Naive thymus-derived CD8-positive, alpha-beta T cell (primary cell): ENCODE results near the gene PTPN1. TPM values are rescaled to one million over a fixed set of nuclear protein-coding genes. Genes with fewer than 3 reads are reported as not detected.

ENCODE experiments used
- ATAC-seq, 2 donors: fragments of 150-1000 bp; cut with Tn5 transposase in 1 of 2; sonication (Bioruptor Pico), chemical (Tn5 transposase) in 1 of 2; 1 replicate in 1 of 2; 2 replicates in 1 of 2; pipeline ENCODE4 v1.10.0; 2021; ENCODE audit warnings: mild to moderate bottlenecking in 2 of 2, moderate library complexity in 2 of 2
- POLR2A ChIA-PET: fragments of 350-600 bp; sonication (Branson Sonifier 250); formaldehyde crosslinking; loops from one replicate; lab custom pipeline; 2021; ENCODE audit warnings: antibody characterized with exemption; lab: Charles Lee
- DNase-seq, 10 donors: peaks; one replicate each; pipeline versions ENCODE4 v3.0.0 to v3.0.0-alpha.2; 2020 to 2022
- H3K27ac Mint-ChIP-seq, 10 donors: one replicate each; pipeline ENCODE4 v1.8.0; 2020 to 2022; ENCODE audit warnings: mild to moderate bottlenecking in 10 of 10, mixed read lengths in 10 of 10, moderate library complexity in 4 of 10, inconsistent platforms in 1 of 10
- H3K27me3 Mint-ChIP-seq, 5 donors: one replicate each; pipeline ENCODE4 v1.8.0; 2021 to 2022; ENCODE audit warnings: mixed read lengths in 5 of 5
- H3K36me3 Mint-ChIP-seq, 3 donors: one replicate each; pipeline ENCODE4 v1.8.0; 2020 to 2022; ENCODE audit warnings: mixed read lengths in 3 of 3, mild to moderate bottlenecking in 2 of 3, inconsistent platforms in 1 of 3
- H3K4me1 Mint-ChIP-seq, 4 donors: one replicate each; pipeline ENCODE4 v1.8.0; 2021 to 2022; ENCODE audit warnings: mixed read lengths in 4 of 4
- H3K4me3 Mint-ChIP-seq, 10 donors: one replicate each; pipeline ENCODE4 v1.8.0; 2020 to 2022; ENCODE audit warnings: mild to moderate bottlenecking in 10 of 10, mixed read lengths in 10 of 10, moderate library complexity in 6 of 10, inconsistent platforms in 1 of 10
- H3K9me3 Mint-ChIP-seq, 9 donors: one replicate each; pipeline ENCODE4 v1.8.0; 2020 to 2022; ENCODE audit warnings: mixed read lengths in 9 of 9, mild to moderate bottlenecking in 3 of 9, inconsistent platforms in 1 of 9, moderate library complexity in 1 of 9
- polyA plus RNA-seq, 3 donors: library from polyadenylated mRNA; unstranded; fragments of 300-500 nt; fragmentation: Illumina TruSeq; gene quantifications; one replicate each; pipeline ENCODE4 v1.2.3, GENCODE V29; 2021
- total RNA-seq, 8 experiments: library from RNA in 2 of 8; stranded (reverse) in 2 of 8; gene quantifications; one replicate each; pipeline ENCODE4 v1.2.3 and lab custom pipeline; 2021 to 2026

Gene PTPN1
- 10 to 100 TPM; 53.8 to 56.7 TPM for total RNA-seq
- polyA plus RNA-seq = 10 to 100 TPM; 29.1 to 31.9 (median 29.4) TPM
- total RNA-seq (lab: John Stamatoyannopoulos, UW) = 95.0 to 166 (median 121) reads per million in 6 experiments

DNA sequence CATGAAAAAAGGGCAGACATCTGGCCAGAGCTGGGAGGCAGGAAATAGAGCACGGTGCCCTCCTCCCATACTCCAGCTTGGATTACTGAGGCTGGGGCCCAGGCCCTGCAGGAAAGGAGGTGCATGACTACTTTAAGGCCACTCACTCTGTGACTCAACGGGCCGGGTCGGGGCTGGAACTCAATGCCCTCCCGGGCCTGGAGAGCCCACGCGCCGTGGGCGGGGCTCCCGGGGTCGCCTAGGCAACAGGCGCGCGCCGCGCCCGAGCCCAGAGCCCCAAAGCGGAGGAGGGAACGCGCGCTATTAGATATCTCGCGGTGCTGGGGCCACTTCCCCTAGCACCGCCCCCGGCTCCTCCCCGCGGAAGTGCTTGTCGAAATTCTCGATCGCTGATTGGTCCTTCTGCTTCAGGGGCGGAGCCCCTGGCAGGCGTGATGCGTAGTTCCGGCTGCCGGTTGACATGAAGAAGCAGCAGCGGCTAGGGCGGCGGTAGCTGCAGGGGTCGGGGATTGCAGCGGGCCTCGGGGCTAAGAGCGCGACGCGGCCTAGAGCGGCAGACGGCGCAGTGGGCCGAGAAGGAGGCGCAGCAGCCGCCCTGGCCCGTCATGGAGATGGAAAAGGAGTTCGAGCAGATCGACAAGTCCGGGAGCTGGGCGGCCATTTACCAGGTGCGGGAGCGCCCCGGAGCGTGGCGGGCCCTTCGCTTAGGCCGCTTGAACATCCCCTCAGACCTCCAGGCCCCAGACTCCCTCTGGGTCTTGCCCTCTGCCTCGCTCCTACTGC, at the start of gene PTPN1:
TSS of gene PTPN1 (plus strand) at position 461 of the 783 bp plus-strand sequence. CDS start at position 606, 145 bp downstream.
- no peaks in the 10 kb centered on the region for H3K9me3 Mint-ChIP-seq
- ATAC-seq (peak; percentile 90 to 95), DNase-seq (peak; percentile 97 to 99 (median 99))
- H3K27ac Mint-ChIP-seq = peak within 1 kb of the TSS; percentile 91 to 100 (median 97)
- POLR2A ChIA-PET = interaction anchor here (0.7 to 3.5 kb wide), 17 partner anchors 10 to 421 kb away, joined by 3 to 51 read pairs (median 4); partner anchors contain the start of genes ADNP and CEBPB
- peaks cover 0 to 5% (median 0%) of the 10 kb centered on the region in 3 donors for H3K36me3 Mint-ChIP-seq
- peak within 1 kb of the TSS; percentile 94 to 99 (median 98) for H3K4me3 Mint-ChIP-seq
- H3K4me1 Mint-ChIP-seq = peaks cover 28 to 51% (median 48%) of the 10 kb centered on the region in 4 donors
- no peaks in the 10 kb centered on the region for H3K27me3 Mint-ChIP-seq

DNA sequence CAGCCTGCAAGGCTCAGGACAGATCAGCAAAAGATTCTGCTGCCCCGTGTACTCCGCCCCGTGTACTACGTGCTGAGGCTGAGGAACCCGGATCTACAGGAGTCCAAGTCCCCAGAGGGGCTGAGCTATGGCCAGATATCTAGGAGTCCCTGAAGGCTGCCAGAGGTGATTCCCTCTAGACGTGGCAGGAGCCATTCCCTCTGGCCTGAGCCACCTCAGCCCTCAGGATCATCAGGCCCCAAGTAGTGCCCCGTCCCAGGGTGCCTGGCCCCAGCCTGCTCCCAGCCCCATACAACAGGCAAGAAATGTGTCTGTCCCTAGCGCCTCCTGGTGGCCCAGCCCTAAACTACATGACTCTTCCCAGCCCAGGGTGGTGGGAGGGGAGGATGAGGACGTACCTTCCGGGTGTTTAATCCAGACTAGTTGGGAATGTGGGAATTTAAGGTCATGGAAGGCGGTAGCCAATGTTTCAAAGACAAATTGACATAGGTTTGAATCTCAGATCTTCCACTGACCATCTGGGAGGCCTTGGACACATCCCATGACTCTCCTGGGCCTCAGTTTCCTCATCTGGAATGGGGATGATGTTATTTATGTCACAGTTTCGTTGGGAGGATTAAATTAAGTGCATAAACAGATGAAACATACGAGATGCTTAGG, 49.4 kb upstream of the PTPN1 start:
- POLR2A ChIA-PET = interaction anchor here (1.0 kb wide), 1 partner anchor 269 kb away, joined by 5 read pairs; no protein-coding TSS in a partner anchor
- no peak overlapping the region for H3K4me3 Mint-ChIP-seq
- no peaks in the 10 kb centered on the region for H3K9me3 Mint-ChIP-seq
- peaks cover 4 to 16% (median 7%) of the 10 kb centered on the region in 5 donors for H3K27me3 Mint-ChIP-seq
- DNase-seq = peak; percentile 59 to 87 (median 74)
- ATAC-seq = peak; percentile 84 to 89
- peaks cover 0 to 17% (median 5%) of the 10 kb centered on the region in 4 donors for H3K4me1 Mint-ChIP-seq
- no peaks in the 10 kb centered on the region for H3K36me3 Mint-ChIP-seq
- H3K27ac Mint-ChIP-seq = peak overlapping the region in 2 of 10 donors; percentile 29 to 38

DNA sequence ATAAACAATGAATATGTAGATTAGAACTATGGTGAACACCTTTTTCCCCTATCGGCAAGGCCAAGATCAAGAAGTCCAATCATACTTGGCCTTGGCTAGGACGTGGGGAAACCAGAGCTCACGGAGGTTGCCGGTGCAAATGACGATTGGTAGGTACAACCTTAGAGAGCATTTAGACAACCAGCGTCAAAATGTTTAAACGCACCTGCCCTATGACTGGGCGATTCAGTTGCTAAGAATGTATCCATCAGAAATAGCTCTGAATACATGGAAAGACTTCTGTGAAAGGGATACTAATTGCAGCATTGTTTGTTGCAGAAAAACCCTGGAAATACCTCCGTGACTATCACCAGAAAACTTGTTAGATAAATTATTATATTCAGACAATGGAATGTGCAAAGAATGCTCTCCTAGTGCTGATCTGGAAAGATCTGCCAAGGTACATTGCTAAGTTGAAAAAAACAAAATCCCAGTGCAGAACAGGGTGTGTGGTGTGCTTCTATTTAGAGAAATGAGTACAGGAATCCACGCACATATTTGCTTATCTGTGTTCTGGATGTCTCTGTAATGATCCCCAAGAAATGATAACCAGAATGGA, 48.0 kb upstream of the PTPN1 start:
- no peak overlapping the region for H3K4me3 Mint-ChIP-seq
- no peaks in the 10 kb centered on the region for H3K9me3 Mint-ChIP-seq
- H3K27me3 Mint-ChIP-seq = peaks cover 0 to 8% (median 6%) of the 10 kb centered on the region in 5 donors
- POLR2A ChIA-PET = no interaction called here
- ATAC-seq (no peak), DNase-seq (no peak)
- peaks cover 0 to 16% (median 5%) of the 10 kb centered on the region in 4 donors for H3K4me1 Mint-ChIP-seq
- H3K27ac Mint-ChIP-seq = peak overlapping the region in 1 of 10 donors; percentile 29
- no peaks in the 10 kb centered on the region for H3K36me3 Mint-ChIP-seq

DNA sequence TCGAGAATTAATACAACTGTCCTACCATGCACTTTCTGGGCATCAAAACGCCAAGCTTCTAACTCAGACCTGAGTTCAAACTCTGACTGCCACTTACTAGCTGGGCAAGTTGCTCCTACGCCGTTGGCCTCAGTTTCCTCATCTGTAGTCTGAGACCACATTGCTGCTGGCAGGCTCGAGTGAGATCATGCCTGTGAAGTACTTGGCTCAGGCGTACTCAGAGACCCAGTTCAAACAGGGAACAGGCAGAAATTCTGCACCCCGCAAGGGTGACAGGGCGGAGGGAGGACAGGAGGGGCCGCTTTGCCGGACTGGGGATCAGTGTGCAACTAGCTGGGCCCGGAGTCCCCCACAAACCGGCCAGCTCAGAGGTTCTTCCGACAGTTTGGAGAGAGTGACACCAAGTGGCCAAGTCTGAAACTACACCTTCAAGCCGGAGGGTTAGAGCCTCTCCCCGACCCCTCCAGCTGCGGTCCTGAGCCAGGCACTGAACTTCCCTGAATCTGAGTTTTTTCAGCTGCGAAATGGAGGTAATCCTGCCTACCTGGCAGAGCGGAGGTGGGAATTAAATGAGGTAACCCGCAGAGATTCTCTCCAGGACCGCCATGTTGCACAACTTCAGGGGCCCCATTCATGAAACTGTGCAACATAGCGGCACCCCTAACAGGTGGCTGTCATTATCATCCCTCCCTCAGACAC, 46.0 kb upstream of the PTPN1 start:
- Mint-ChIP-seq H3K36me3 (no peaks in the 10 kb centered on the region), H3K27ac (peak overlapping the region in 1 of 10 donors; percentile 28), H3K4me1 (peaks cover 0 to 16% (median 5%) of the 10 kb centered on the region in 4 donors), H3K4me3 (peak overlapping the region in 1 of 10 donors; percentile 14), H3K9me3 (no peaks in the 10 kb centered on the region), H3K27me3 (peaks cover 0 to 4% (median 4%) of the 10 kb centered on the region in 5 donors)
- ATAC-seq (peak; percentile 86 to 90), DNase-seq (peak; percentile 20 to 78 (median 55))
- POLR2A ChIA-PET = interaction anchor here (1.3 to 1.5 kb wide), 2 partner anchors 273 to 277 kb away, joined by 5 read pairs; partner anchors contain the start of gene CEBPB

- no peaks in the 10 kb centered on the region for H3K36me3 Mint-ChIP-seq
- POLR2A ChIA-PET = interaction anchor here (1.3 to 1.5 kb wide), 2 partner anchors 274 to 277 kb away, joined by 5 read pairs; partner anchors contain the start of gene CEBPB
- peaks cover 0 to 1% (median 0%) of the 10 kb centered on the region in 5 donors for H3K27me3 Mint-ChIP-seq
- no peak for ATAC-seq
- H3K27ac Mint-ChIP-seq = no peak overlapping the region
- no peak overlapping the region for H3K4me3 Mint-ChIP-seq
- no peaks in the 10 kb centered on the region for H3K9me3 Mint-ChIP-seq
- H3K4me1 Mint-ChIP-seq = peaks cover 0 to 16% (median 5%) of the 10 kb centered on the region in 4 donors
- DNase-seq = no peak
These were observed 45.2 kb upstream of the PTPN1 start for GRCh38 chr20:50464725-50465650.

DNA sequence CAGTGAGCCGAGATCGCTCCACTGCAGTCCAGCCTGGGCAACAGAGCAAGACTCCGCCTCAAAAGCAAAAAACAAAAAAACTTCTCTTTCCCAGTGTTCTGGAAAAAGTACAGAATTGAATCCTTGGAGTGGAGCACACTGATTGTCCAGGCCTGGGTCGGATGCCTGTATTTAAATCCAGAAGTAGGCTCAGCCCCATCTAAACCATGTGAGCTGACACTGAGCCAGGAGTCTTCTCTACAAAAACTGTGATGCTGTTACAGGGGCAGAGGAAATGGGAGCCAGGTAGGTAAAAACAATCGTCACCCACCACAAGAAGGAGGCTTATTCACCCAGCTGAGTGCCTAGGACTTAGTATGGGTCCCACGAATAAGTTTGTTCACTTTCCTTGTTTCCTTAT, 43.0 kb upstream of the PTPN1 start:
- DNase-seq (no peak), ATAC-seq (no peak)
- H3K36me3 Mint-ChIP-seq = no peaks in the 10 kb centered on the region
- peaks cover 0 to 25% (median 8%) of the 10 kb centered on the region in 4 donors for H3K4me1 Mint-ChIP-seq
- H3K4me3 Mint-ChIP-seq = no peak overlapping the region
- POLR2A ChIA-PET = no interaction called here
- H3K27ac Mint-ChIP-seq = no peak overlapping the region
- H3K27me3 Mint-ChIP-seq = peaks cover 0 to 1% (median 0%) of the 10 kb centered on the region in 5 donors
- H3K9me3 Mint-ChIP-seq = no peaks in the 10 kb centered on the region

DNA sequence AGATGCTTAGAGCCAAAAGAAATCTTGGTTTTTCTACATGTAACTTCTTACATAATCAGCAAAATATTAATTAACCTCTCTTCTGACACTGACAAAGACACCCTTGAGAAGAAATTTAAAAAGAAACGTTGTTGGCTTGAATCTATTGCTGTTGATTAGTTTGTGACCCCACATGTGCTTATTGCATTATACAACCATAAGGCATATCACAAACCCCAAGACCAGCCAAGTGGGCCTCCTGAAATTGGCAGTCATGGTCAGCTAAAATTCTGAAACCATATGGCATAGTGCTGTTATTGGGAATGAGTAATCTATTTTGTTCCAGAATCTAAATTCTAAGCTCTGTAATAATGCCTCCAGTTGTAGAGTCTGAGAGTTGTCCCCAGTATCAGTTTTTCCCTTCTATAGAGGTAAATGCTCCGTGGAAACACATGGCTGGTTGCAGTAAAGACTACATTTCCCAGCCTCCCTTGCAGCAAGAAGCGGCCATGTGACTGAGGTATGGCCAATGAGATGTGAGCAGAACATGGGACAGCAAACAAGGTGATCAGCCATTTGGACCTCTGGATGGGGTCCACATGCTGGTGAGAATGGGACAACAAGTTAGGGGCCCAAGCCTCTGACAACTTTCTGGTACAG, 42.3 kb upstream of the PTPN1 start:
- Mint-ChIP-seq H3K27ac (no peak overlapping the region), H3K4me3 (no peak overlapping the region), H3K9me3 (no peaks in the 10 kb centered on the region), H3K27me3 (peaks cover 0 to 1% (median 0%) of the 10 kb centered on the region in 5 donors), H3K36me3 (no peaks in the 10 kb centered on the region), H3K4me1 (peaks cover 0 to 25% (median 8%) of the 10 kb centered on the region in 4 donors)
- DNase-seq (peak in 5 of 10 donors; percentile 14 to 31 (median 16)), ATAC-seq (peak; percentile 56 to 64)
- POLR2A ChIA-PET = no interaction called here

GRCh38 chr20:50468378-50468798, 41.8 kb upstream of the PTPN1 start:
- Mint-ChIP-seq H3K4me3 (no peak overlapping the region), H3K9me3 (no peaks in the 10 kb centered on the region), H3K36me3 (no peaks in the 10 kb centered on the region), H3K27ac (no peak overlapping the region), H3K4me1 (peaks cover 0 to 31% (median 9%) of the 10 kb centered on the region in 4 donors), H3K27me3 (peaks cover 0 to 3% (median 0%) of the 10 kb centered on the region in 5 donors)
- POLR2A ChIA-PET = no interaction called here
- ATAC-seq = no peak
- DNase-seq = no peak

- H3K27me3 Mint-ChIP-seq = peaks cover 0 to 4% (median 0%) of the 10 kb centered on the region in 5 donors
- H3K4me1 Mint-ChIP-seq = peaks cover 0 to 30% (median 8%) of the 10 kb centered on the region in 4 donors
- ATAC-seq = no peak
- POLR2A ChIA-PET = no interaction called here
- H3K4me3 Mint-ChIP-seq = no peak overlapping the region
- H3K27ac Mint-ChIP-seq = no peak overlapping the region
- no peaks in the 10 kb centered on the region for H3K36me3 Mint-ChIP-seq
- DNase-seq = no peak
- H3K9me3 Mint-ChIP-seq = no peaks in the 10 kb centered on the region
These were observed 40.9 kb upstream of the PTPN1 start for GRCh38 chr20:50469176-50469723.

GRCh38 chr20:50469796-50470195, 40.4 kb upstream of the PTPN1 start:
- no peaks in the 10 kb centered on the region for H3K36me3 Mint-ChIP-seq
- H3K9me3 Mint-ChIP-seq = no peaks in the 10 kb centered on the region
- H3K27me3 Mint-ChIP-seq = peaks cover 0 to 4% (median 0%) of the 10 kb centered on the region in 5 donors
- no peak overlapping the region for H3K4me3 Mint-ChIP-seq
- POLR2A ChIA-PET = no interaction called here
- no peak for DNase-seq
- H3K27ac Mint-ChIP-seq = peak overlapping the region in 1 of 10 donors; percentile 34
- no peak for ATAC-seq
- H3K4me1 Mint-ChIP-seq = peaks cover 0 to 24% (median 6%) of the 10 kb centered on the region in 4 donors
